Tibial nerve (tissue), 3 donors: ENCODE data around the gene NBAS.

Source experiments
- EP300 ChIP-seq, 2 donors: sonication (generic); formaldehyde crosslinking; IDR thresholded peaks; one replicate each; pipeline ENCODE4 v1.6.1; 2017; ENCODE audit warnings: antibody characterized with exemption in 2 of 2, mild to moderate bottlenecking in 1 of 2
- POLR2A ChIP-seq, 2 donors: fragments of 450-650 bp; IDR thresholded peaks; one replicate each; pipeline ENCODE4 v1.6.1; 2017; ENCODE audit warnings: antibody characterized with exemption in 2 of 2, mild to moderate bottlenecking in 2 of 2, moderate library complexity in 2 of 2

DNA sequence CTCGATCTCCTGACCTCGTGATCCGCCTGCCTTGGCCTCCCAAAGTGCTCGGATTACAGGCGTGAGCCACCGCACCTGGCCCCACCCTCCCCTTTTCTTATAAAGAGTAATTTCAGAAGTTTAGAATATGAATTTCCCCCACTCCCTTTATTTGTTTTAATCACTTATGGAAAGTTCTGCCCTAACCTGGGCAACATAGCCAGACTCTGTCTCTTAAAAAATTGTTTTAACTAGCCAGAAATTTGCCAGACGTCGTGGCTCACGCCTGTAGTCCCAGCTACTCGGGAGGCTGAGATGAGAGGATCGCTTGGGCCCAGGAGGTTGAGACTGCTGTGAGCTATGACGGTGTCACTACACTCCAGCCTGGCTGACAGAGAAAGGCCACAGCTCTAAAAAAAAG is 7.7 kb upstream of the NBAS start:
- no peak for TF ChIP-seq EP300 (IDR thresholded peaks at IDR 0.05)
- no peak for TF ChIP-seq POLR2A (IDR thresholded peaks at IDR 0.05)
